ENCODE data around the gene NPRL2.

DNA sequence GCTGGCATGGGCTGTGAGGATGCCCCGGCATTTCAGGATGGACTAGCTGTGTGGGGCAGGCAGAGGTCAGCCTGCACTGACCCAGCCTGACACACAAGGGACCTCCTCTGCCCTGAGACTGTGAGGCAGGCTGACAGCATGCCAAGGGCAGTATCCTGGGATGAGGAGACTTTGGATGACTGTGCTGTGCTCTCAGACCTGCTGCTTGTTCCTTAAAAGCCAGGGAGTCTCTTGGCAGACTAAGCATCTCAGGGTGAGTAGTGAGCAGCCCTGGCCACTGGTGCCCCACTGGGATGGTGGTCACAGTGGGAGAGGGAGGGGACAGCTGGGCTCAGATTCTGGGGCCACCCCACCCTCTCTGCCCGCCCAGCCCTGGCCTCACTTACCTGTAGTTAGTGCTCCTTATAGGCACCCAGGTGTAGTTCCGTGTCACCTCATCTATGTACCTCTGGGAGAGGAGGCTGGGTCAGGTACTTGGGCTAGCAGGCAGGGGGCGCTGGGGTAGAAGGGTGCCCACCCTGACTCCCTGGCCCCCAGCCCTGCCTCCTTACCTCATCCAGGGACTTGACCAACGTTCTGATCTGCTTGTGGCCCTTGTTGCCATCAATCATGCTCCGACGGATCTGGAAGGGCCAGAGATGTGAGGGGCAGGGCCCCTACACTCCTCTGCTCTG, 24.8 kb upstream of the NPRL2 start:
- TF ChIP-seq POLR2AphosphoS5 (IDR thresholded peaks at IDR 0.05; ENCODE audit: low read depth, low read length) = no peak
- no peak for TF ChIP-seq TAF1 (IDR thresholded peaks at IDR 0.05; ENCODE audit: borderline replicate concordance, low read depth, low read length)

Measured in GM12892 (cell line).